Measurements from ENCODE around the gene BCAS4. TPM values are rescaled to one million over a fixed set of nuclear protein-coding genes. Genes with fewer than 3 reads are reported as not detected.

BCAS4 gene
- total RNA-seq, 1 donor from 2014 or later, result 8.9 TPM

- no peaks in the 10 kb centered on the region for H3K9me3 Mint-ChIP-seq (ENCODE audit: low read depth)
- peaks cover 42% of the 10 kb centered on the region for H3K36me3 Mint-ChIP-seq (ENCODE audit: insufficient read depth)
- no peak overlapping the region for H3K27ac Mint-ChIP-seq
- no peak overlapping the region for H3K4me3 Mint-ChIP-seq (ENCODE audit: low read depth)
- no peaks in the 10 kb centered on the region for H3K27me3 Mint-ChIP-seq
- TF ChIP-seq CTCF (IDR thresholded peaks at IDR 0.05; ENCODE audit: unreplicated experiment), result no peak
- no peak for DNase-seq (ENCODE audit: low spot score, unreplicated experiment)
- peaks cover 6% of the 10 kb centered on the region for H3K4me1 Mint-ChIP-seq (ENCODE audit: low read depth)
These were observed 96.3 kb downstream of the BCAS4 start for GRCh38 chr20:50891138-50891537.

GRCh38 chr20:50892394-50892793, 97.5 kb downstream of the BCAS4 start:
- Mint-ChIP-seq H3K36me3 (ENCODE audit: insufficient read depth) (peaks cover 46% of the 10 kb centered on the region), H3K27me3 (no peaks in the 10 kb centered on the region), H3K27ac (no peak overlapping the region), H3K4me3 (ENCODE audit: low read depth) (no peak overlapping the region), H3K9me3 (ENCODE audit: low read depth) (no peaks in the 10 kb centered on the region), H3K4me1 (ENCODE audit: low read depth) (peaks cover 6% of the 10 kb centered on the region)
- no peak for TF ChIP-seq CTCF (IDR thresholded peaks at IDR 0.05; ENCODE audit: unreplicated experiment)
- no peak for DNase-seq (ENCODE audit: low spot score, unreplicated experiment)

GRCh38 chr20:50893620-50894019, 98.8 kb downstream of the BCAS4 start:
- peaks cover 44% of the 10 kb centered on the region for H3K36me3 Mint-ChIP-seq (ENCODE audit: insufficient read depth)
- H3K27me3 Mint-ChIP-seq, result no peaks in the 10 kb centered on the region
- no peak overlapping the region for H3K27ac Mint-ChIP-seq
- H3K4me3 Mint-ChIP-seq (ENCODE audit: low read depth), result no peak overlapping the region
- H3K4me1 Mint-ChIP-seq (ENCODE audit: low read depth), result peaks cover 7% of the 10 kb centered on the region
- no peaks in the 10 kb centered on the region for H3K9me3 Mint-ChIP-seq (ENCODE audit: low read depth)
- TF ChIP-seq CTCF (IDR thresholded peaks at IDR 0.05; ENCODE audit: unreplicated experiment), result no peak
- DNase-seq (ENCODE audit: low spot score, unreplicated experiment), result no peak

GRCh38 chr20:50895111-50895830, 100.4 kb downstream of the BCAS4 start:
- no peak for DNase-seq (ENCODE audit: low spot score, unreplicated experiment)
- H3K4me1 Mint-ChIP-seq (ENCODE audit: low read depth), result peaks cover 7% of the 10 kb centered on the region
- H3K9me3 Mint-ChIP-seq (ENCODE audit: low read depth), result no peaks in the 10 kb centered on the region
- TF ChIP-seq CTCF (IDR thresholded peaks at IDR 0.05; ENCODE audit: unreplicated experiment), result no peak
- no peak overlapping the region for H3K4me3 Mint-ChIP-seq (ENCODE audit: low read depth)
- no peaks in the 10 kb centered on the region for H3K27me3 Mint-ChIP-seq
- H3K27ac Mint-ChIP-seq, result peak overlapping the region; percentile 86
- H3K36me3 Mint-ChIP-seq (ENCODE audit: insufficient read depth), result peaks cover 39% of the 10 kb centered on the region

GRCh38 chr20:50898475-50898874, 103.6 kb downstream of the BCAS4 start:
- H3K27ac Mint-ChIP-seq, result peak overlapping the region; percentile 3
- peaks cover 25% of the 10 kb centered on the region for H3K36me3 Mint-ChIP-seq (ENCODE audit: insufficient read depth)
- no peaks in the 10 kb centered on the region for H3K9me3 Mint-ChIP-seq (ENCODE audit: low read depth)
- no peak for DNase-seq (ENCODE audit: low spot score, unreplicated experiment)
- H3K27me3 Mint-ChIP-seq, result no peaks in the 10 kb centered on the region
- H3K4me1 Mint-ChIP-seq (ENCODE audit: low read depth), result peaks cover 19% of the 10 kb centered on the region
- TF ChIP-seq CTCF (IDR thresholded peaks at IDR 0.05; ENCODE audit: unreplicated experiment), result no peak
- H3K4me3 Mint-ChIP-seq (ENCODE audit: low read depth), result no peak overlapping the region

All from progenitor cell of endocrine pancreas (in vitro differentiated cells).